Esophagus muscularis mucosa (tissue), 4 donors: ENCODE data around the gene GALNT7. TPM values are rescaled to one million over a fixed set of nuclear protein-coding genes. Genes with fewer than 3 reads are reported as not detected.
"Not testable (repeated sequence)": the region's sequence is repeated elsewhere in the genome, so short reads cannot be mapped to it uniquely, and the experiment has no call there.

Experiments
- DNase-seq: peaks from one replicate; pipeline ENCODE4 v3.0.0-alpha.2; 2017; ENCODE audit errors: extremely low spot score
- H3K27ac ChIP-seq, 4 donors: fragments of 200-600 bp; sonication (generic); replicated peaks in 1 of 4; 1 replicate in 3 of 4; 2 replicates in 1 of 4; pipeline ENCODE4 v1.5.1; 2016 to 2019; ENCODE audit warnings: mild to moderate bottlenecking in 1 of 4
- H3K27me3 ChIP-seq, 4 donors: fragments of 200-600 bp; sonication (generic); one replicate each; pipeline versions ENCODE4 v1.5.1 to v1.6.0; 2016 to 2019
- H3K36me3 ChIP-seq, 4 donors: fragments of 200-600 bp; sonication (generic); one replicate each; pipeline ENCODE4 v1.5.1; 2016 to 2019
- H3K4me1 ChIP-seq, 4 donors: fragments of 200-600 bp; sonication (generic); one replicate each; pipeline ENCODE4 v1.5.1; 2016 to 2019
- H3K4me3 ChIP-seq, 4 donors: fragments of 200-600 bp; sonication (generic); 1 replicate in 2 of 4; 2 replicates in 2 of 4; pipeline ENCODE4 v1.5.1; 2016 to 2019; ENCODE audit warnings: mild to moderate bottlenecking in 4 of 4, moderate library complexity in 1 of 4
- H3K9me3 ChIP-seq, 4 donors: fragments of 200-600 bp; sonication (generic); 1 replicate in 3 of 4; 2 replicates in 1 of 4; pipeline ENCODE4 v1.5.1; 2016 to 2019
- CTCF ChIP-seq, 3 experiments: fragments of 200-600 bp in 2 of 3; fragments of 450-650 bp in 1 of 3; sonication (generic) in 2 of 3; IDR thresholded peaks; one replicate each; pipeline ENCODE4 v1.5.1; 2017 to 2019; ENCODE audit warnings: antibody characterized with exemption in 3 of 3, mild to moderate bottlenecking in 2 of 3, moderate library complexity in 1 of 3
- EP300 ChIP-seq: sonication (generic); formaldehyde crosslinking; IDR thresholded peaks from one replicate; pipeline ENCODE4 v1.6.1; 2017; ENCODE audit warnings: antibody characterized with exemption
- POLR2A ChIP-seq: fragments of 450-650 bp; IDR thresholded peaks from one replicate; pipeline ENCODE4 v1.6.1; 2017; ENCODE audit warnings: antibody characterized with exemption, moderate library complexity, mild to moderate bottlenecking, low read depth
- POLR2AphosphoS5 ChIP-seq, 2 donors: sonication (generic); formaldehyde crosslinking; IDR thresholded peaks; one replicate each; pipeline ENCODE4 v1.6.1; 2017; ENCODE audit warnings: antibody characterized with exemption in 2 of 2
- WGBS: methylation state at CpG from one replicate; pipeline ENCODE4 v1.1.5; 2018; 5-methylcytosine and 5-hydroxymethylcytosine counted together
- intact Hi-C: fragments of 100-400 bp; cut with DNase I; formaldehyde crosslinking; loops from one replicate; pipeline ENCODE4 v1.15.1; 2023
- total RNA-seq, 4 donors: library from RNA; depleted of rRNA; stranded (reverse); fragments of >200 nt; gene quantifications; one replicate each; pipeline versions ENCODE4 v1.1.0 to v1.2.1, GENCODE V29; 2016

Gene GALNT7
- total RNA-seq, 4 donors from 2014 or later = 9.6 to 20.2 (median 12.9) TPM

GRCh38 chr4:173181848-173182247 lies 13.2 kb downstream of the GALNT7 start:
- WGBS = 66% methylated on average over 3 of the region's 3 CpGs
- no peak for DNase-seq
- no peak for TF ChIP-seq POLR2AphosphoS5 (IDR thresholded peaks at IDR 0.05)
- TF ChIP-seq EP300 = no peak
- TF ChIP-seq POLR2A = no peak
- TF ChIP-seq CTCF (IDR thresholded peaks at IDR 0.05) = no peak
- no peak overlapping the region for H3K4me3 ChIP-seq
- intact Hi-C loops = no loop called here
- no peaks in the 10 kb centered on the region for H3K27me3 ChIP-seq
- H3K36me3 ChIP-seq = no peaks in the 10 kb centered on the region
- H3K27ac ChIP-seq = no peak overlapping the region
- H3K4me1 ChIP-seq = peaks cover 4 to 25% (median 13%) of the 10 kb centered on the region in 4 donors
- H3K9me3 ChIP-seq = no peaks in the 10 kb centered on the region

- H3K4me3 ChIP-seq = no peak overlapping the region
- H3K36me3 ChIP-seq = no peaks in the 10 kb centered on the region
- DNase-seq = no peak
- H3K4me1 ChIP-seq = peaks cover 4 to 25% (median 13%) of the 10 kb centered on the region in 4 donors
- TF ChIP-seq POLR2A (no peak), POLR2AphosphoS5 (IDR thresholded peaks at IDR 0.05) (no peak), CTCF (IDR thresholded peaks at IDR 0.05) (no peak), EP300 (no peak)
- no peak overlapping the region for H3K27ac ChIP-seq
- intact Hi-C loops = no loop called here
- H3K9me3 ChIP-seq = no peaks in the 10 kb centered on the region
- no peaks in the 10 kb centered on the region for H3K27me3 ChIP-seq
- WGBS = 51% methylated on average over 4 of the region's 4 CpGs
Observed at GRCh38 chr4:173182403-173182802, 13.8 kb downstream of the GALNT7 start.

- peaks cover 4 to 17% (median 13%) of the 10 kb centered on the region in 4 donors for H3K4me1 ChIP-seq
- over 99% methylated on average over 25 of the region's 50 CpGs for WGBS
- intact Hi-C loops, H3K36me3 ChIP-seq, H3K27me3 ChIP-seq, H3K9me3 ChIP-seq, DNase-seq, H3K4me3 ChIP-seq, H3K27ac ChIP-seq: not testable (repeated sequence)
Observed at GRCh38 chr4:173183659-173184247, 15.1 kb downstream of the GALNT7 start.

GRCh38 chr4:173185847-173186510 lies 17.4 kb downstream of the GALNT7 start:
- no peak for DNase-seq
- 71% methylated on average over 5 of the region's 5 CpGs for WGBS
- peaks cover 4 to 17% (median 16%) of the 10 kb centered on the region in 4 donors for H3K4me1 ChIP-seq
- no peak overlapping the region for H3K4me3 ChIP-seq
- no peaks in the 10 kb centered on the region for H3K36me3 ChIP-seq
- no peaks in the 10 kb centered on the region for H3K27me3 ChIP-seq
- no peaks in the 10 kb centered on the region for H3K9me3 ChIP-seq
- H3K27ac ChIP-seq = no peak overlapping the region
- intact Hi-C loops = no loop called here
- TF ChIP-seq CTCF (IDR thresholded peaks at IDR 0.05) (no peak), POLR2A (no peak), POLR2AphosphoS5 (IDR thresholded peaks at IDR 0.05) (no peak), EP300 (no peak)

- TF ChIP-seq CTCF (IDR thresholded peaks at IDR 0.05) = no peak
- no peak for TF ChIP-seq POLR2AphosphoS5 (IDR thresholded peaks at IDR 0.05)
- no peak for TF ChIP-seq POLR2A
- TF ChIP-seq EP300 = no peak
- H3K36me3 ChIP-seq = no peaks in the 10 kb centered on the region
- no peaks in the 10 kb centered on the region for H3K9me3 ChIP-seq
- H3K27ac ChIP-seq = no peak overlapping the region
- no peak for DNase-seq
- no peak overlapping the region for H3K4me3 ChIP-seq
- H3K27me3 ChIP-seq = no peaks in the 10 kb centered on the region
- 93% methylated on average over 1 of the region's 1 CpG for WGBS
- peaks cover 4 to 15% (median 8%) of the 10 kb centered on the region in 4 donors for H3K4me1 ChIP-seq
- intact Hi-C loops = no loop called here
Observed at GRCh38 chr4:173187732-173188131, 19.1 kb downstream of the GALNT7 start.
